ENCODE data around the gene CYP24A1. TPM values are rescaled to one million over a fixed set of nuclear protein-coding genes. Genes with fewer than 3 reads are reported as not detected.
A peak's percentile ranks its signal among the peaks of the same experiment; 100 is the strongest.

The CYP24A1 gene
- total and polyA plus RNA-seq, 2 of the 13 experiments (the other 11 are each of a cell fraction or from before 2014, with no cell fraction given): 9.4 to 32.7 TPM

DNA sequence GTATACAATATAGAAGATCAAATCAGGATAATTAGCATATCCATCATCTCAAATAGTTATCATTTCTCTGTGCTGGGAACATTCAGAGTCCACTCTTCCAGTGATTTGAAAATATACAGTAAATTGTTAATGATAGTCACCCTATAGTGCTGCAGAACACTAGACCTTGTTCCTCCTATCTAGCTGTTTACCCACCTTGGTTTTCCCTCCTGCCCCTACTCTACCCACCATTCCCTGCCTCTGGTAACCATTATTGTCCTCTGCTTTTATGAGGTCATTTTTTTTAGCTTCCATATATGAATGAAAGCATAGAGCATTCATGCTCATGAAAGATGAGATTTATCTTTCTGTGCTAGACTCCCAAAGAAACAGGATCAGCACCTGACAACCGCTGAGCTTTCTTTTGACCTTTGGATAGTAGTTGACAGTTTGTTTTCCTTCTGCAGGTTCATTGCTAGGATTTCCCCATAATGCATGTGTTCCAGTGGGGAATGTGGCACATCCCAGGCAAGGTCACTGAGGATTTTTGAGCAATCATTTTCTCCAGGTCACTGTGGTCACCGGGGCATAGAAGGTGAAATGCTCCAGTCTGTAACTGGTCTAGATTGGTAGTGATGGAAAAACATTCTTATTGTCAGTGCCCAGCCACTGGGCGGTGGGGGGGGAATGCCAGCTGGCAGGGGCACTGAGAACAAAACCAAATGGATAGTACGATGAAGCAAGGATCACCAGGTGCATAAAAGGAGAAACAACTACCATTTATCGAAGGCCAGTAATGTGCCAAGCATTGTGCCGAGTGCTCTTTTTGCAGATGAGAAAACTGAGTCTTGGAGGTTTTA, 69.8 kb downstream of the CYP24A1 start (continued):
- TF ChIP-seq, protein P1, sequence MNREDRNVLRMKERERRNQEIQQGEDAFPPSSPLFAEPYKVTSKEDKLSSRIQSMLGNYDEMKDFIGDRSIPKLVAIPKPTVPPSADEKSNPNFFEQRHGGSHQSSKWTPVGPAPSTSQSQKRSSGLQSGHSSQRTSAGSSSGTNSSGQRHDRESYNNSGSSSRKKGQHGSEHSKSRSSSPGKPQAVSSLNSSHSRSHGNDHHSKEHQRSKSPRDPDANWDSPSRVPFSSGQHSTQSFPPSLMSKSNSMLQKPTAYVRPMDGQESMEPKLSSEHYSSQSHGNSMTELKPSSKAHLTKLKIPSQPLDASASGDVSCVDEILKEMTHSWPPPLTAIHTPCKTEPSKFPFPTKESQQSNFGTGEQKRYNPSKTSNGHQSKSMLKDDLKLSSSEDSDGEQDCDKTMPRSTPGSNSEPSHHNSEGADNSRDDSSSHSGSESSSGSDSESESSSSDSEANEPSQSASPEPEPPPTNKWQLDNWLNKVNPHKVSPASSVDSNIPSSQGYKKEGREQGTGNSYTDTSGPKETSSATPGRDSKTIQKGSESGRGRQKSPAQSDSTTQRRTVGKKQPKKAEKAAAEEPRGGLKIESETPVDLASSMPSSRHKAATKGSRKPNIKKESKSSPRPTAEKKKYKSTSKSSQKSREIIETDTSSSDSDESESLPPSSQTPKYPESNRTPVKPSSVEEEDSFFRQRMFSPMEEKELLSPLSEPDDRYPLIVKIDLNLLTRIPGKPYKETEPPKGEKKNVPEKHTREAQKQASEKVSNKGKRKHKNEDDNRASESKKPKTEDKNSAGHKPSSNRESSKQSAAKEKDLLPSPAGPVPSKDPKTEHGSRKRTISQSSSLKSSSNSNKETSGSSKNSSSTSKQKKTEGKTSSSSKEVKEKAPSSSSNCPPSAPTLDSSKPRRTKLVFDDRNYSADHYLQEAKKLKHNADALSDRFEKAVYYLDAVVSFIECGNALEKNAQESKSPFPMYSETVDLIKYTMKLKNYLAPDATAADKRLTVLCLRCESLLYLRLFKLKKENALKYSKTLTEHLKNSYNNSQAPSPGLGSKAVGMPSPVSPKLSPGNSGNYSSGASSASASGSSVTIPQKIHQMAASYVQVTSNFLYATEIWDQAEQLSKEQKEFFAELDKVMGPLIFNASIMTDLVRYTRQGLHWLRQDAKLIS (CRISPR knock-in tag; IDR thresholded peaks at IDR 0.05): peak; percentile 88
- peak; percentile 48 for TF ChIP-seq STAG1 (CRISPR knock-in tag; IDR thresholded peaks at IDR 0.05)
- TF ChIP-seq, protein P2, sequence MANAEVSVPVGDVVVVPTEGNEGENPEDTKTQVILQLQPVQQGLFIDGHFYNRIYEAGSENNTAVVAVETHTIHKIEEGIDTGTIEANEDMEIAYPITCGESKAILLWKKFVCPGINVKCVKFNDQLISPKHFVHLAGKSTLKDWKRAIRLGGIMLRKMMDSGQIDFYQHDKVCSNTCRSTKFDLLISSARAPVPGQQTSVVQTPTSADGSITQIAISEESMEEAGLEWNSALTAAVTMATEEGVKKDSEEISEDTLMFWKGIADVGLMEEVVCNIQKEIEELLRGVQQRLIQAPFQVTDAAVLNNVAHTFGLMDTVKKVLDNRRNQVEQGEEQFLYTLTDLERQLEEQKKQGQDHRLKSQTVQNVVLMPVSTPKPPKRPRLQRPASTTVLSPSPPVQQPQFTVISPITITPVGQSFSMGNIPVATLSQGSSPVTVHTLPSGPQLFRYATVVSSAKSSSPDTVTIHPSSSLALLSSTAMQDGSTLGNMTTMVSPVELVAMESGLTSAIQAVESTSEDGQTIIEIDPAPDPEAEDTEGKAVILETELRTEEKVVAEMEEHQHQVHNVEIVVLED (CRISPR knock-in tag; IDR thresholded peaks at IDR 0.05; ENCODE audit: borderline replicate concordance): peak; percentile 59; the same call in 1 of the 2 replicates
- TF ChIP-seq ZNF33A (CRISPR knock-in tag; IDR thresholded peaks at IDR 0.05; ENCODE audit: borderline replicate concordance): 0 out of 2 replicates have a peak, but pooled peaks have one; percentile 28
- no peak for TF ChIP-seq TCF12 (IDR thresholded peaks at IDR 0.05)
- TF ChIP-seq TCF12 (CRISPR knock-in tag; IDR thresholded peaks at IDR 0.05): peak; percentile 86; the same call in 1 of the 2 replicates
- peak; percentile 95 for TF ChIP-seq SIX4 (CRISPR knock-in tag; IDR thresholded peaks at IDR 0.05)
- TF ChIP-seq ZNF850 (CRISPR knock-in tag; conservative IDR thresholded peaks at IDR 0.05): no peak; the same call in 1 of the 2 replicates
- TF ChIP-seq, protein P3, sequence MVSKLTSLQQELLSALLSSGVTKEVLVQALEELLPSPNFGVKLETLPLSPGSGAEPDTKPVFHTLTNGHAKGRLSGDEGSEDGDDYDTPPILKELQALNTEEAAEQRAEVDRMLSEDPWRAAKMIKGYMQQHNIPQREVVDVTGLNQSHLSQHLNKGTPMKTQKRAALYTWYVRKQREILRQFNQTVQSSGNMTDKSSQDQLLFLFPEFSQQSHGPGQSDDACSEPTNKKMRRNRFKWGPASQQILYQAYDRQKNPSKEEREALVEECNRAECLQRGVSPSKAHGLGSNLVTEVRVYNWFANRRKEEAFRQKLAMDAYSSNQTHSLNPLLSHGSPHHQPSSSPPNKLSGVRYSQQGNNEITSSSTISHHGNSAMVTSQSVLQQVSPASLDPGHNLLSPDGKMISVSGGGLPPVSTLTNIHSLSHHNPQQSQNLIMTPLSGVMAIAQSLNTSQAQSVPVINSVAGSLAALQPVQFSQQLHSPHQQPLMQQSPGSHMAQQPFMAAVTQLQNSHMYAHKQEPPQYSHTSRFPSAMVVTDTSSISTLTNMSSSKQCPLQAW (CRISPR knock-in tag; IDR thresholded peaks at IDR 0.05): peak; percentile 100
- TF ChIP-seq ERF (CRISPR knock-in tag; IDR thresholded peaks at IDR 0.05): peak; percentile 99
- no peak for TF ChIP-seq ZNF432 (CRISPR knock-in tag; IDR thresholded peaks at IDR 0.05; ENCODE audit: borderline replicate concordance)
- peak; percentile 100 for TF ChIP-seq GATAD2A (CRISPR knock-in tag; IDR thresholded peaks at IDR 0.05)
- TF ChIP-seq, protein P4, sequence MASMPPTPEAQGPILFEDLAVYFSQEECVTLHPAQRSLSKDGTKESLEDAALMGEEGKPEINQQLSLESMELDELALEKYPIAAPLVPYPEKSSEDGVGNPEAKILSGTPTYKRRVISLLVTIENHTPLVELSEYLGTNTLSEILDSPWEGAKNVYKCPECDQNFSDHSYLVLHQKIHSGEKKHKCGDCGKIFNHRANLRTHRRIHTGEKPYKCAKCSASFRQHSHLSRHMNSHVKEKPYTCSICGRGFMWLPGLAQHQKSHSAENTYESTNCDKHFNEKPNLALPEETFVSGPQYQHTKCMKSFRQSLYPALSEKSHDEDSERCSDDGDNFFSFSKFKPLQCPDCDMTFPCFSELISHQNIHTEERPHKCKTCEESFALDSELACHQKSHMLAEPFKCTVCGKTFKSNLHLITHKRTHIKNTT (CRISPR knock-in tag; IDR thresholded peaks at IDR 0.05): no peak; the same call in 1 of the 2 replicates
- peak; percentile 45; the same call in 1 of the 2 replicates for TF ChIP-seq ZBTB7A (CRISPR knock-in tag; IDR thresholded peaks at IDR 0.05)
